IMR-90 (cell line): Measurements from ENCODE around the gene C1orf116. TPM values are rescaled to one million over a fixed set of nuclear protein-coding genes. Genes with fewer than 3 reads are reported as not detected.

Experiments used
- ATAC-seq: fragments of 200-7000 bp; cut with Tn5 transposase; 2 replicates; pipeline ENCODE4 v1.9.1; 2020; ENCODE audit warnings: low read depth, mild to moderate bottlenecking, moderate library complexity
- BruUV-seq: library from RNA; stranded (reverse); fragments of 400-500 nt; replicated peaks from 2 replicates; lab custom pipeline; 2021; lab: Mats Ljungman, UMichigan
- CTCF ChIA-PET: fragments of 300-600 bp; formaldehyde crosslinking; extraction: SDS; loops from one replicate; lab custom pipeline; 2021; ENCODE audit warnings: antibody characterized with exemption; lab: Yijun Ruan, JAX
- POLR2A ChIA-PET: fragments of 300-600 bp; sonication (Branson Sonifier 250); formaldehyde crosslinking; loops from one replicate; lab custom pipeline; 2022; ENCODE audit warnings: antibody characterized with exemption; ENCODE audit not compliant: unreplicated experiment; lab: Charles Lee
- DNase-seq: peaks from one replicate; pipeline ENCODE4 v3.0.0; 2013
- H2AFZ ChIP-seq: replicated peaks from 2 replicates; pipeline ENCODE3; 2013; ENCODE audit warnings: low read length, mild to moderate bottlenecking; ENCODE audit not compliant: poor library complexity
- H2AK5ac ChIP-seq: 2 replicates; pipeline ENCODE4 v1.6.1; 2013; ENCODE audit warnings: low read depth, low read length, inconsistent platforms
- H2AK9ac ChIP-seq: replicated peaks from 2 replicates; pipeline ENCODE3; 2013; ENCODE audit warnings: mild to moderate bottlenecking, low read depth, low read length, moderate library complexity; ENCODE audit not compliant: poor library complexity
- H2BK120ac ChIP-seq: 2 replicates; pipeline ENCODE4 v1.6.1; 2013; ENCODE audit warnings: low read depth, low read length, inconsistent platforms
- H2BK15ac ChIP-seq: 3 replicates; pipeline ENCODE4 v1.6.1; 2013; ENCODE audit warnings: low read depth, low read length, inconsistent platforms
- H2BK20ac ChIP-seq: 2 replicates; pipeline ENCODE4 v1.6.1; 2013; ENCODE audit warnings: low read depth, mild to moderate bottlenecking, inconsistent platforms, low read length, moderate library complexity
- H2BK5ac ChIP-seq: 2 replicates; pipeline ENCODE4 v1.6.1; 2013; ENCODE audit warnings: mild to moderate bottlenecking, low read depth, low read length, inconsistent platforms; ENCODE audit not compliant: poor library complexity, severe bottlenecking
- H3K14ac ChIP-seq: replicated peaks from 2 replicates; pipeline ENCODE4 v1.6.1; 2013; ENCODE audit warnings: low read depth, low read length, inconsistent platforms
- H3K18ac ChIP-seq: 2 replicates; pipeline ENCODE4 v1.6.1; 2013; ENCODE audit warnings: low read depth, low read length, control low read depth
- H3K23ac ChIP-seq: 2 replicates; pipeline ENCODE4 v1.6.1; 2013; ENCODE audit warnings: low read depth, low read length, inconsistent platforms
- H3K27ac ChIP-seq: 2 replicates; pipeline ENCODE4 v1.5.1; 2013; ENCODE audit warnings: mild to moderate bottlenecking, control low read depth, low read length; ENCODE audit not compliant: insufficient read depth
- H3K27me3 ChIP-seq: 2 replicates; pipeline ENCODE4 v1.6.1; 2013; ENCODE audit warnings: low read length; ENCODE audit not compliant: control insufficient read depth, insufficient read depth
- H3K36me3 ChIP-seq: 2 replicates; pipeline ENCODE4 v1.6.1; 2013; ENCODE audit warnings: low read length, mixed read lengths; ENCODE audit not compliant: control insufficient read depth, insufficient read depth
- H3K4ac ChIP-seq: 2 replicates; pipeline ENCODE4 v1.6.1; 2013; ENCODE audit warnings: low read depth, low read length, inconsistent platforms
- H3K4me1 ChIP-seq: 2 replicates; pipeline ENCODE4 v1.6.1; 2013; ENCODE audit warnings: low read length, mixed read lengths; ENCODE audit not compliant: control insufficient read depth, insufficient read depth
- H3K4me2 ChIP-seq: 2 replicates; pipeline ENCODE4 v1.6.1; 2013; ENCODE audit warnings: low read depth, mild to moderate bottlenecking, control low read depth, low read length, moderate library complexity
- H3K4me3 ChIP-seq: 2 replicates; pipeline ENCODE4 v1.5.1; 2013; ENCODE audit warnings: low read depth, mild to moderate bottlenecking, control low read depth, low read length, moderate library complexity; ENCODE audit not compliant: insufficient read depth
- H3K56ac ChIP-seq: 2 replicates; pipeline ENCODE4 v1.6.1; 2013; ENCODE audit warnings: low read length, inconsistent platforms; ENCODE audit not compliant: insufficient read depth; ENCODE audit errors: extremely low read depth
- H3K79me1 ChIP-seq, 2 experiments: 2 replicates each; pipeline ENCODE4 v1.6.1; 2013; ENCODE audit warnings: low read length in 2 of 2, inconsistent platforms in 1 of 2, low read depth in 1 of 2
- H3K9ac ChIP-seq: 2 replicates; pipeline ENCODE4 v1.6.1; 2013; ENCODE audit warnings: low read depth, low read length, control low read depth
- H3K9me1 ChIP-seq: 2 replicates; pipeline ENCODE4 v1.6.1; 2013; ENCODE audit warnings: low read length, inconsistent platforms; ENCODE audit not compliant: insufficient read depth
- H3K9me3 ChIP-seq: 2 replicates; pipeline ENCODE4 v1.6.1; 2013; ENCODE audit warnings: low read length; ENCODE audit not compliant: control insufficient read depth, insufficient read depth
- H4K20me1 ChIP-seq: 2 replicates; pipeline ENCODE4 v1.6.1; 2013; ENCODE audit warnings: low read length, inconsistent platforms; ENCODE audit not compliant: insufficient read depth
- H4K5ac ChIP-seq: 2 replicates; pipeline ENCODE4 v1.6.1; 2013; ENCODE audit warnings: mild to moderate bottlenecking, low read depth, low read length, control low read depth
- H4K8ac ChIP-seq, 2 experiments: 2 replicates each; pipeline ENCODE4 v1.6.1; 2013; ENCODE audit warnings: low read depth in 2 of 2, low read length in 2 of 2, control low read depth in 1 of 2, inconsistent platforms in 1 of 2
- H4K91ac ChIP-seq: 2 replicates; pipeline ENCODE4 v1.6.1; 2013; ENCODE audit warnings: low read depth, low read length, inconsistent platforms; ENCODE audit not compliant: insufficient read depth
- BHLHE40 ChIP-seq: fragments of 150-350 bp; IDR thresholded peaks from 2 replicates; pipeline ENCODE4 v1.6.1; 2016; ENCODE audit warnings: mild to moderate bottlenecking, low read depth, low read length
- CEBPB ChIP-seq: IDR thresholded peaks from 2 replicates; pipeline ENCODE4 v1.6.1; 2012; ENCODE audit warnings: low read depth, low read length, improper control_type of control experiment
- CHD1 ChIP-seq: IDR thresholded peaks from 2 replicates; pipeline ENCODE4 v1.6.1; 2012; ENCODE audit warnings: low read depth, low read length, improper control_type of control experiment
- CTCF ChIP-seq: conservative IDR thresholded peaks from 2 replicates; pipeline ENCODE4 v1.5.1; 2012; ENCODE audit warnings: mild to moderate bottlenecking, low read depth, low read length, improper control_type of control experiment
- FOS ChIP-seq: fragments of 150-350 bp; IDR thresholded peaks from 2 replicates; pipeline ENCODE4 v1.6.1; 2016; ENCODE audit warnings: low read depth, low read length
- MAFK ChIP-seq: IDR thresholded peaks from 2 replicates; pipeline ENCODE4 v1.6.1; 2012; ENCODE audit warnings: low read depth, low read length, improper control_type of control experiment
- MAZ ChIP-seq: IDR thresholded peaks from 2 replicates; pipeline ENCODE4 v1.6.1; 2012; ENCODE audit warnings: low read depth, mild to moderate bottlenecking, low read length, improper control_type of control experiment, moderate library complexity, borderline replicate concordance
- MXI1 ChIP-seq: IDR thresholded peaks from 2 replicates; pipeline ENCODE4 v1.6.1; 2012; ENCODE audit warnings: low read depth, mild to moderate bottlenecking, low read length, moderate library complexity, borderline replicate concordance
- NFE2L2 ChIP-seq: fragments of 150-350 bp; IDR thresholded peaks from 2 replicates; pipeline ENCODE4 v1.6.1; 2016; ENCODE audit warnings: low read depth, mild to moderate bottlenecking, low read length
- POLR2A ChIP-seq: IDR thresholded peaks from 2 replicates; pipeline ENCODE4 v1.6.1; 2012; ENCODE audit warnings: mild to moderate bottlenecking, low read depth, low read length
- RAD21 ChIP-seq: IDR thresholded peaks from 2 replicates; pipeline ENCODE4 v1.6.1; 2012; ENCODE audit warnings: low read length, improper control_type of control experiment
- RCOR1 ChIP-seq: IDR thresholded peaks from 2 replicates; pipeline ENCODE4 v1.6.1; 2012; ENCODE audit warnings: mild to moderate bottlenecking, low read length, improper control_type of control experiment; ENCODE audit not compliant: insufficient replicate concordance
- RFX5 ChIP-seq: IDR thresholded peaks from 2 replicates; pipeline ENCODE4 v1.8.0; 2012; ENCODE audit warnings: low read depth, mild to moderate bottlenecking, low read length, moderate library complexity
- SMC3 ChIP-seq: fragments of 150-350 bp; IDR thresholded peaks from 2 replicates; pipeline ENCODE4 v1.6.1; 2016; ENCODE audit warnings: low read depth, mild to moderate bottlenecking, antibody characterized with exemption, low read length, moderate library complexity
- USF2 ChIP-seq: fragments of 150-350 bp; IDR thresholded peaks from 2 replicates; pipeline ENCODE4 v1.6.1; 2017; ENCODE audit warnings: mild to moderate bottlenecking, antibody characterized with exemption, low read length, low read depth
- WGBS, 2 experiments: methylation state at CpG; one replicate each; pipeline versions ENCODE4 v1.1.5 to v1.1.7; 2013; ENCODE audit warnings: missing lambda C conversion rate in 2 of 2; ENCODE audit not compliant: insufficient read length in 1 of 2; ENCODE audit errors: extremely low coverage in 2 of 2; 5-methylcytosine and 5-hydroxymethylcytosine counted together
- dilution Hi-C: fragments of 300-500 bp; cut with HindIII; formaldehyde crosslinking; loops from one replicate; pipeline ENCODE4 v1.14.3; 2018; ENCODE audit warnings: low sequenced_read_pairs; ENCODE audit not compliant: unreplicated experiment
- in situ Hi-C: fragments of 300-500 bp; cut with MboI; formaldehyde crosslinking; loops from 3 replicates; pipeline ENCODE4 v1.14.3; 2019; ENCODE audit warnings: low sequenced_read_pairs, inconsistent platforms, mixed read lengths
- intact Hi-C: fragments of 100-400 bp; cut with micrococcal nuclease; formaldehyde crosslinking; loops from 2 replicates; pipeline ENCODE4 v1.10.0; 2022
- polyA plus RNA-seq, 3 experiments: library from polyadenylated mRNA; depleted of rRNA; stranded (reverse); fragments of >200 nt; gene quantifications; 2 replicates each; pipeline ENCODE4 v1.2.3, GENCODE V29; 2012; ENCODE audit warnings: low replicate concordance in 1 of 3
- total RNA-seq: library from RNA; depleted of rRNA; stranded (reverse); fragments of >200 nt; gene quantifications from 2 replicates; pipeline ENCODE4 v1.2.3, GENCODE V29; 2012
- TF ChIP-seq, protein P1 (sequence below): fragments of 150-350 bp; IDR thresholded peaks from 2 replicates; pipeline ENCODE4 v1.6.1; 2016; ENCODE audit warnings: low read depth, mild to moderate bottlenecking, low read length, moderate library complexity, borderline replicate concordance

C1orf116 gene
- total and polyA plus RNA-seq, 2 of the 4 experiments (the other 2 are of a cell fraction) = under 0.01 to 0.03 TPM

- intact Hi-C loops = no loop called here
- CTCF ChIA-PET = no interaction called here
- no TSS peak for BruUV-seq
Observed at GRCh38 chr1:207020065-207020708, 12.4 kb downstream of the C1orf116 start.

More at GRCh38 chr1:207020065-207020708, 12.4 kb downstream of the C1orf116 start:
- dilution Hi-C loops = no loop called here
- H3K9me1 ChIP-seq = peaks cover 14% of the 10 kb centered on the region
- H3K56ac ChIP-seq = no peak overlapping the region
- no peak overlapping the region for H3K23ac ChIP-seq
- 0 out of 2 replicates have a peak overlapping the region, but pooled peaks have one; percentile 20 for H2AK5ac ChIP-seq
- DNase-seq (no peak), ATAC-seq (no peak)
- POLR2A ChIA-PET = no interaction called here
- H3K18ac ChIP-seq = no peak overlapping the region
- H3K79me1 ChIP-seq = no peaks in the 10 kb centered on the region
- no peak overlapping the region for H3K4me3 ChIP-seq
- H3K9ac ChIP-seq = no peak overlapping the region
- no peaks in the 10 kb centered on the region; the same call in 1 of the 2 replicates for H3K27me3 ChIP-seq
- no peak overlapping the region for H3K4me2 ChIP-seq
- no peak overlapping the region for H2AK9ac ChIP-seq
- H3K36me3 ChIP-seq = no peaks in the 10 kb centered on the region
- no peak overlapping the region; the same call in 1 of the 2 replicates for H3K4ac ChIP-seq
- H3K14ac ChIP-seq = 0 out of 2 replicates have a peak overlapping the region, but pooled peaks have one; percentile 66
- WGBS, 2 experiments = no CpG with 5 or more reads among the region's 9 CpGs
- H3K27ac ChIP-seq = no peak overlapping the region
- H2BK20ac ChIP-seq = peak overlapping the region; percentile 27; the same call in 1 of the 2 replicates
- no peaks in the 10 kb centered on the region for H4K20me1 ChIP-seq
- H3K9me3 ChIP-seq = no peaks in the 10 kb centered on the region
- no peak overlapping the region for H4K5ac ChIP-seq
- H4K91ac ChIP-seq = no peak overlapping the region
- no peak overlapping the region for H2BK120ac ChIP-seq
- in situ Hi-C loops = no loop called here
- no peak overlapping the region for H2BK5ac ChIP-seq
- H4K8ac ChIP-seq = no peak overlapping the region
- H2AFZ ChIP-seq = peak overlapping the region; percentile 5
- no peak for TF ChIP-seq MXI1
- no peak for TF ChIP-seq CEBPB
- TF ChIP-seq RFX5 = no peak
- no peak for TF ChIP-seq NFE2L2
- TF ChIP-seq USF2 = no peak
- no peak for TF ChIP-seq CTCF
- TF ChIP-seq, protein P1, sequence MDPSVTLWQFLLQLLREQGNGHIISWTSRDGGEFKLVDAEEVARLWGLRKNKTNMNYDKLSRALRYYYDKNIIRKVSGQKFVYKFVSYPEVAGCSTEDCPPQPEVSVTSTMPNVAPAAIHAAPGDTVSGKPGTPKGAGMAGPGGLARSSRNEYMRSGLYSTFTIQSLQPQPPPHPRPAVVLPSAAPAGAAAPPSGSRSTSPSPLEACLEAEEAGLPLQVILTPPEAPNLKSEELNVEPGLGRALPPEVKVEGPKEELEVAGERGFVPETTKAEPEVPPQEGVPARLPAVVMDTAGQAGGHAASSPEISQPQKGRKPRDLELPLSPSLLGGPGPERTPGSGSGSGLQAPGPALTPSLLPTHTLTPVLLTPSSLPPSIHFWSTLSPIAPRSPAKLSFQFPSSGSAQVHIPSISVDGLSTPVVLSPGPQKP = no peak
- no peak for TF ChIP-seq RCOR1
- TF ChIP-seq BHLHE40 = no peak
- TF ChIP-seq RAD21 = no peak
- TF ChIP-seq CHD1 = no peak
- no peak for TF ChIP-seq MAZ
- TF ChIP-seq FOS = no peak
- no peak for TF ChIP-seq MAFK
- TF ChIP-seq SMC3 = no peak
- no peak for TF ChIP-seq POLR2A
- H2BK15ac ChIP-seq = no peak overlapping the region; the same call in 2 of the 3 replicates
- peaks cover 5% of the 10 kb centered on the region for H3K4me1 ChIP-seq
